Psoas muscle (tissue), 8 donors: ENCODE data around the gene C22orf31. TPM values are rescaled to one million over a fixed set of nuclear protein-coding genes. Genes with fewer than 3 reads are reported as not detected.

Experiments used
- ATAC-seq, 4 donors: fragments of 200-7000 bp; cut with Tn5 transposase; one replicate each; pipeline ENCODE4 v1.9.1; 2020; ENCODE audit warnings: moderate library complexity in 3 of 4, mild to moderate bottlenecking in 2 of 4
- DNase-seq, 2 donors: peaks; one replicate each; pipeline ENCODE4 v3.0.0-alpha.2; 2020
- H3K27ac ChIP-seq: fragments of 200-600 bp; one replicate; pipeline ENCODE4 v1.8.0; 2022
- H3K27me3 ChIP-seq, 3 donors: fragments of 200-600 bp in 1 of 3; one replicate each; pipeline versions ENCODE4 v1.6.1 to v1.8.0; 2013 to 2022; ENCODE audit warnings: low read length in 2 of 3, mild to moderate bottlenecking in 2 of 3, moderate library complexity in 1 of 3; ENCODE audit not compliant: insufficient read depth in 3 of 3
- H3K36me3 ChIP-seq, 2 donors: fragments of 200-600 bp in 1 of 2; one replicate each; pipeline versions ENCODE4 v1.6.1 to v1.8.0; 2013 to 2022; ENCODE audit warnings: low read depth in 1 of 2, mild to moderate bottlenecking in 1 of 2, moderate library complexity in 1 of 2; ENCODE audit not compliant: insufficient read depth in 1 of 2
- H3K4me1 ChIP-seq: fragments of 200-600 bp; one replicate; pipeline ENCODE4 v1.8.0; 2022
- H3K4me3 ChIP-seq: fragments of 200-600 bp; one replicate; pipeline ENCODE4 v1.8.0; 2022; ENCODE audit warnings: mild to moderate bottlenecking
- H3K9me3 ChIP-seq: fragments of 200-600 bp; one replicate; pipeline ENCODE4 v1.8.0; 2022
- CTCF ChIP-seq: fragments of 200-600 bp; IDR thresholded peaks from one replicate; pipeline ENCODE4 v1.8.0; 2022; ENCODE audit warnings: antibody characterized with exemption
- WGBS, 3 donors: extraction: QIAGEN DNeasy Blood & Tissue Kit; methylation state at CpG; one replicate each; pipeline versions ENCODE4 v1.1.6 to v1.1.7; 2013; 5-methylcytosine and 5-hydroxymethylcytosine counted together
- intact Hi-C, 2 donors: fragments of 100-400 bp; cut with DNase I; formaldehyde crosslinking; loops; one replicate each; pipeline versions ENCODE4 v1.11.0 to v1.14.2; 2022
- polyA plus RNA-seq, 3 donors: library from polyadenylated mRNA; stranded (reverse); fragments of 200-250 nt; gene quantifications; one replicate each; pipeline ENCODE4 v1.2.3, GENCODE V29; 2013
- total RNA-seq, 4 donors: library from RNA; stranded (reverse); fragmentation: NEBNext Ultra II Directional in 2 of 4; extraction: Animal tissue kit (Norgen Biotek cat#: 25700) in 2 of 4; gene quantifications; one replicate each; pipeline versions ENCODE4 v1.2.1 to v1.2.4, GENCODE V29; 2021 to 2023
- donor health status: healthy with polysubstance abuse.
- donor health status: DM: no; HTN: no; CAD: no; lungs with moderate emphysema.
- donor health status: Bipolar disorder and iron deficiency.
- donor health status: healthy.
- donor health status: DM: yes; HTN: yes; CAD: no.
- donor health status: DM: no; HTN: no; CAD: no.
- donor health status: DM: no; HTN: no; CAD: no.
- donor health status: DM: yes; HTN: yes; CAD: no.

The C22orf31 gene
- total and polyA plus RNA-seq, 7 donors, result not detected

GRCh38 chr22:29062286-29062821, 723 bp upstream of the C22orf31 start:
- Histone ChIP-seq H3K36me3 (no peaks in the 10 kb centered on the region), H3K4me3 (no peak overlapping the region), H3K27me3 (no peaks in the 10 kb centered on the region), H3K9me3 (no peaks in the 10 kb centered on the region), H3K4me1 (peaks cover 30% of the 10 kb centered on the region), H3K27ac (no peak overlapping the region)
- peak in 3 of 4 donors; percentile 27 to 41 (median 36) for ATAC-seq
- intact Hi-C loops, result loop anchor here in 1 of 2 donors (10.0 kb wide), 1 partner anchor 182 kb away; no protein-coding TSS in a partner anchor
- no peak for TF ChIP-seq CTCF
- no peak for DNase-seq
- 27 to 47% (median 27%) methylated on average over 8 of the region's 8 CpGs for WGBS, 3 donors

DNA sequence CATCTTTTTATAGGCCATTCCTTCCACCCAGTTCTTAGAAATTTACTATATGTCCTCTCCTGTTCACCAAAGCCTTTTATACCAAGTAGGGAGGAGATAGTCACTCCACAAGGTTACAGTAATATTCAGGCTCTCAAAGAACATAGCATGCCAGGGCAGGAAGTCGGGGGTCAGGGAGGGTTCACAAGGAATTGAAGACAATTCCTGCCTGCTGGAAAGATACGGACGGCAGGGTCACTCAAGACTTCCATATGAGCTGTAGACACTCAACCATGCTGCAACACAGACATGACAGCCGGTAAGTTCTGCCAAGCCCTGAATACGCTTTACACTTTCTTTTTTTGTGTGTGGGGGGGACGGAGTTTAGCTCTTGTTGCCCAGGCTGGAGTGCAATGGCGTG, 700 bp downstream of the C22orf31 start:
- intact Hi-C loops, result loop anchor here in 1 of 2 donors (10.0 kb wide), 1 partner anchor 184 kb away; no protein-coding TSS in a partner anchor
- no peaks in the 10 kb centered on the region for H3K9me3 ChIP-seq
- no peak for TF ChIP-seq CTCF
- DNase-seq, result no peak
- WGBS, 3 donors, result 73 to 77% (median 76%) methylated on average over 7 of the region's 7 CpGs
- ATAC-seq, result no peak
- H3K27ac ChIP-seq, result no peak overlapping the region
- peaks cover 28% of the 10 kb centered on the region for H3K4me1 ChIP-seq
- H3K36me3 ChIP-seq, result no peaks in the 10 kb centered on the region
- no peaks in the 10 kb centered on the region for H3K27me3 ChIP-seq
- no peak overlapping the region for H3K4me3 ChIP-seq

DNA sequence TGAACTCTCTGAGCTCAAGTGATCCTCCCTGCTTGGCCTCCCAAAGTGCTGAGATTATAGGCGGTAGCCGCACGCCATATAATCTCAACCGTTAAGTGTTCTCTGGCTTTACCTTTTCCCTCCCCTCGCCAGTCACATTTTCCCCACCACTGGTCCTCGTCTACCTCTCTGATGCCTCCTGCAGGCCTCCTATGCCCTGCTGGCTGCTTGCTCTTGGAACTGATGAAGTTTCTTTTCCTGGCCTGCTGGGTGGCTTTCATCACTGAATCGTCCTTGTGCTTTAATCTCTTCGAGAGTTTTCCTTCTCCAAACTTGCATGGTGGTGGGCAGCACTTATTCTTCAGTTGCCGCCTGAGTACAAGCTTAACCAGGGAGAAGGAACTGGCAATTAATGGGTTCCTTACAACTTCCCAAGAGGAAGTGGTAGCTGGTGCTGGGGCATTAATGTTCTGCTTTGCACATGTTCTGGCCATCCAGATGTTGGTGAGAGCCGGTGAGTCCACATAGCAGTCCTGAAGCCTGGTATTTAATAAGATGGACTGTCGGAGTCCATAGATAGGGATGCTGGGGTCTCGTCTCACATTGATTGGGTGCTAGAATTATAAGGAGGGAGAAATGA, 1.3 kb downstream of the C22orf31 start:
- H3K4me1 ChIP-seq, result peaks cover 28% of the 10 kb centered on the region
- intact Hi-C loops, result loop anchor here in 1 of 2 donors (10.0 kb wide), 1 partner anchor 184 kb away; no protein-coding TSS in a partner anchor

DNA sequence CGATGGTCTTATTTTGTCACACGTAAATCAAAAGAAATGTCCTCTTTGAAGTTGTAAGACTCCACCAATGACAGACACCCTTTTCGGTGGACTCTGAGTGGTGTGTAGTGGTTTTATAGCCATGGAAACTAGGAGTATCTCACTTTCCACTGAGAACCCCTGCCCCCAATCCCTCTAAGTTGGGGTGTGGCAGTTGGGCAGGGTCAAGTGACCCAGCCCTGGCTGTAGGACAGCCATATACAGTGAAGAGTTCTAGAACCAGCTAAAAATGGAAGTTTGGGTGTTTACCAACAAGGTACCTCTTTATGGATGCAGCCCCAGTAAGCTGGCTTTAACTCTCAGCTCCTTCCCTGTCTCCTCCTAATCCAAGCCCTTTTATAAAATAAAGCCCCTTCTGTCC, 5.2 kb downstream of the C22orf31 start:
- no peaks in the 10 kb centered on the region for H3K27me3 ChIP-seq
- ATAC-seq (no peak), DNase-seq (no peak)
- no peaks in the 10 kb centered on the region for H3K9me3 ChIP-seq
- intact Hi-C loops, result no loop called here
- no peak for TF ChIP-seq CTCF
- H3K27ac ChIP-seq, result no peak overlapping the region
- peaks cover 16% of the 10 kb centered on the region for H3K4me1 ChIP-seq
- no peak overlapping the region for H3K4me3 ChIP-seq
- 77 to 90% (median 84%) methylated on average over 3 of the region's 3 CpGs for WGBS, 3 donors
- no peaks in the 10 kb centered on the region for H3K36me3 ChIP-seq

More for the DNA sequence above, 1.3 kb downstream of the C22orf31 start:
- DNase-seq (no peak), ATAC-seq (no peak)
- Histone ChIP-seq H3K27ac (no peak overlapping the region), H3K9me3 (no peaks in the 10 kb centered on the region), H3K4me3 (no peak overlapping the region), H3K27me3 (no peaks in the 10 kb centered on the region), H3K36me3 (no peaks in the 10 kb centered on the region)
- 86 to 88% (median 87%) methylated on average over 12 of the region's 12 CpGs for WGBS, 3 donors
- TF ChIP-seq CTCF, result no peak
